ENCODE data around the gene BBX.
"Not testable (repeated sequence)": the region's sequence is repeated elsewhere in the genome, so short reads cannot be mapped to it uniquely, and the experiment has no call there.

The BBX gene

DNA sequence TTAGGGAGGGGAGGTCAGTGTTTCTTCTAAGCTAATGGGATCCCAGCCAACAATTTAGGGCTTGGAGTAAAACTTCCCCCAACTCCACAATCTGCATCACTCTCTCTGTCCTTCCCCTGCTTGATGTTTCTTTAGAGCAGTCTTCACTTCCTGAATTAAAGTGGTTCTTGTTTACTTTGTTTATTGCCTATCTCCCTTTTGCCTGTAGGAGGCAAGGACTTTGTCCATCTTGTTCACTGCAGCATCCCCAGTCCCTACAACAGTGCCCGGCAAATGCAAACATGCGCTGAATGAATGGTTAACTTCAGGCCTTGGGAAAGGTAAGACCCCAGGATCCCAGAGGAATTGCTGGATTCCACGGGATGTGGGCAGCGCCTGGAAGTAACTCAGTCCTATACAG is 312.2 kb downstream of the BBX start:
- H3K4me3 ChIP-seq (ENCODE audit: extremely low read depth, insufficient read depth, low read length, poor library complexity, severe bottlenecking); H3K36me3 ChIP-seq (ENCODE audit: control insufficient read depth, insufficient read depth, low read length); H3K4me1 ChIP-seq (ENCODE audit: control insufficient read depth, insufficient read depth, low read length, poor library complexity, severe bottlenecking); H3K9me3 ChIP-seq (ENCODE audit: control insufficient read depth, low read length); H3K27ac ChIP-seq (ENCODE audit: low read depth, low read length, severe bottlenecking): not testable (repeated sequence)
- no CpG with 5 or more reads among the region's 4 CpGs for WGBS, 2 experiments (ENCODE audit: insufficient coverage in 2 of 2)

DNA sequence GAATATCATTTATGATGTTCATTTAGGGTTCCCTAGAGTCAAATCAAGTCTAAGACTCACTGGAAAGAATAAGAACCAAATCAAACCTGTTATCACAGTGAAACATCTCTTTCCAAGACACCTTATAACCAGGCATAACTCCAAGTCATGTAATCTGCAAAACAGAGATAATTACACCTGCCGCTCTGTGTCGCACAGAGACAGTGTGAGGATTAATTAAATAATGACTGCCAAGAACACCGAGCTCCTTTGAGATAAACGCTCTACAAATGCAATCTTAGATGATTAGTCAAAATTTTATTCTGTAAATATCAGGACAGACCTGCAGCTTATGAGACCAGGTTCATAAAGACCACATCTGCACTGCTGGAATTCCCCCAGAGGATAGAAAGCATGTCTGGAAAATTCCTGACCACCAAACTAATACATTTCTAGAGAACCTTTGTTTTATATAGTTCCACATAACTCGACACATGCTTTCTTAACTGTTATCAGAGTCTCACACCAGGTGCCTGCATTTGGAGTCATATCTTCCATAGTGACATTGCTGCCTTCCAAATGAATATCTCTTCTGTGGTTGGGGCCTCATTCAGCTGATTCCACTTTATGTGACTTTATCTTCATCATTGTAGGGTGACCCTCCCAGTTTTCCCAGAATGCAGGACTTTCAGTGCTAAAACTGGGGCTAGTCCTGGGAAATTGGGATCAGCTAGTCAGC is 315.3 kb downstream of the BBX start:
- Histone ChIP-seq H3K4me3 (ENCODE audit: extremely low read depth, insufficient read depth, low read length, poor library complexity, severe bottlenecking) (no peak overlapping the region), H3K4me1 (ENCODE audit: control insufficient read depth, insufficient read depth, low read length, poor library complexity, severe bottlenecking) (no peaks in the 10 kb centered on the region), H3K27ac (ENCODE audit: low read depth, low read length, severe bottlenecking) (no peak overlapping the region), H3K36me3 (ENCODE audit: control insufficient read depth, insufficient read depth, low read length) (no peaks in the 10 kb centered on the region), H3K9me3 (ENCODE audit: control insufficient read depth, low read length) (no peaks in the 10 kb centered on the region)
- WGBS, 2 experiments (ENCODE audit: insufficient coverage in 2 of 2) = 57 to 93% methylated on average over 1 to 4 of the region's 5 CpGs

DNA sequence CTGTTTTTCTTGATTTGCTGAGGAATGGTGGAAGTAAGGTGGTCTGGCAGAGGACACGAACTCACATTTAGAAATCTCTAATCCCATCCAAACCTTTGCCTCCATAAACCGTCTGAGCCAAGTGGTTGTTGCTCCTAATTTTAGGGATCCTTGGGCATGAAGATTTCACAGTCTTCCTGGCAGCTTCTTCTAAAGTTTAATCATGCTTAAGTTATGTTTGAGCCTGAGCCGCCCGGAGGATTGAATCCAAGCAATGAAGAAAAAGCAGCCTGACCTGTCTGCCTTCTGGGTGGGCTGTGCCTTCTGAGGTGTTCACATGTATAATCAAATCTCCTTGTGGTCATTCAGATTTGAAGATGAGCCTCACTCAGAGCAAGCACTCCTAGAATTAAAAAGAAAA is 319.1 kb downstream of the BBX start:
- whole genome bisulfite sequencing, 2 experiments (ENCODE audit: insufficient coverage in 2 of 2) = 94% methylated on average over 2 of the region's 4 CpGs; no CpG with 5 or more reads in 1 of the 2 experiments
- Histone ChIP-seq H3K4me1 (ENCODE audit: control insufficient read depth, insufficient read depth, low read length, poor library complexity, severe bottlenecking) (no peaks in the 10 kb centered on the region), H3K4me3 (ENCODE audit: extremely low read depth, insufficient read depth, low read length, poor library complexity, severe bottlenecking) (no peak overlapping the region), H3K9me3 (ENCODE audit: control insufficient read depth, low read length) (no peaks in the 10 kb centered on the region), H3K27ac (ENCODE audit: low read depth, low read length, severe bottlenecking) (no peak overlapping the region), H3K36me3 (ENCODE audit: control insufficient read depth, insufficient read depth, low read length) (no peaks in the 10 kb centered on the region)

DNA sequence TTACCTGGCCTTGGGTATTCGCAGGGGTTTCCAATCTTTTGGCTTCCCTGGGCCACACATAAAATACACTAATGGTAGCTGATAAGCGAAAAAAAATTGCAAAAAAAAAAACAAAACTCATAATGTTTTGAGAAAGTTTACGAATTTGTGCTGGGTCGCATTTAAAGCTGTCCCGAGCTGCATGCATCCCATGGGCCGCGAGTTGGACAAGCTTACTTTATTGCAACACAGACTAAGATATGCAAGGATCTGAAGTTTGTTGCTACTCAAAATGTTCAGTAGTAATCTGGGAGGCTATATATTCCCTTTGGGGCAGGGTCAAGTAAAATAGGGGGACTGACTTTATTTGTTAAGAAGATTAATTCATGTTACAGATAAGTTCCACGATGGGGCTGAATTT is 320.2 kb downstream of the BBX start:
- 91 to 100% methylated on average over 2 to 7 of the region's 8 CpGs for WGBS, 2 experiments (ENCODE audit: insufficient coverage in 2 of 2)
- no peaks in the 10 kb centered on the region for H3K9me3 ChIP-seq (ENCODE audit: control insufficient read depth, low read length)
- no peaks in the 10 kb centered on the region for H3K36me3 ChIP-seq (ENCODE audit: control insufficient read depth, insufficient read depth, low read length)
- H3K27ac ChIP-seq (ENCODE audit: low read depth, low read length, severe bottlenecking) = no peak overlapping the region
- H3K4me1 ChIP-seq (ENCODE audit: control insufficient read depth, insufficient read depth, low read length, poor library complexity, severe bottlenecking) = no peaks in the 10 kb centered on the region
- H3K4me3 ChIP-seq (ENCODE audit: extremely low read depth, insufficient read depth, low read length, poor library complexity, severe bottlenecking) = no peak overlapping the region

DNA sequence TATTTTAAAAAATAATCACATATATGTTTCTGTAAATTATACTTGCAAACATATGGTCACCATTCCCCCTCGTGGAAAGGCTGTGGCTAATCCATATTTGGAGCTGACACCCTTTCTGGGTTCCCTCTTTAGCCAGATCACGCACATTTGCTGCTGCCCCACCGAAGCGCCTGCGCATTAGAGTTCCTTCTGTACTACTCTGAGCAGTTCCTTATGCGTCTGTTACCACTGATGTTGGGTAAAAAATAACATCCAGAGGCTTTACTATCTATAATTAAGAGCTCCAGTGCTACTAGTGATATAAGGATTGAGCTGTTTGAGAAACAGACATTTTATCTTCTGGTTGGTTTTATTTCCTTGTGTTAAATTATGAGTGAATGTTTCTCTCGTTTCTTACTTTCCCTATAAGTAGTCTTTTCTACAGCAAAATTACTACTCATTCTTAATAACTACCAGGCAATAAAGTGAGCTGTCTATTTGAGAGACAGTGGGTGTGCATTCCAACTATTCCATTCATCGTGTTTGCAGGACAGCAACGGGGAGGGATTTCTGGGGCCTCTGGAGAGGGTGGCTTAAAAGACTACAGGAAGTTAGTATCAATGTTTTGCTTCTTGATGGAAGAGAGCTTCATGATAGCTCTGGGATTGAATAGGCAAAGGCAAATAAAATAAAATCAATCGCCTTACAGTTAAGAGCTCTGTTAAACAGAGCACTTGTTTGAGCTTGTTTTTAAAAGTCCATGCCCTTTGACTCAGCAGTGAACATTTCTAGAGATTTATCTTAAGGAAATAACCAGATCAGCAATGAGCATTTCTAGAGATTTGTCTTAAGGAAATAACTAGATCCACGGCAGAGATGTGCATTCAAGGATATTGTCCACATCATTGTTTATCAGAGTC is 322.9 kb downstream of the BBX start:
- H3K27ac ChIP-seq (ENCODE audit: low read depth, low read length, severe bottlenecking) = no peak overlapping the region
- no peaks in the 10 kb centered on the region for H3K4me1 ChIP-seq (ENCODE audit: control insufficient read depth, insufficient read depth, low read length, poor library complexity, severe bottlenecking)
- H3K4me3 ChIP-seq (ENCODE audit: extremely low read depth, insufficient read depth, low read length, poor library complexity, severe bottlenecking) = no peak overlapping the region
- no peaks in the 10 kb centered on the region for H3K9me3 ChIP-seq (ENCODE audit: control insufficient read depth, low read length)
- 81 to 88% methylated on average over 6 to 8 of the region's 11 CpGs for WGBS, 2 experiments (ENCODE audit: insufficient coverage in 2 of 2)
- no peaks in the 10 kb centered on the region for H3K36me3 ChIP-seq (ENCODE audit: control insufficient read depth, insufficient read depth, low read length)

DNA sequence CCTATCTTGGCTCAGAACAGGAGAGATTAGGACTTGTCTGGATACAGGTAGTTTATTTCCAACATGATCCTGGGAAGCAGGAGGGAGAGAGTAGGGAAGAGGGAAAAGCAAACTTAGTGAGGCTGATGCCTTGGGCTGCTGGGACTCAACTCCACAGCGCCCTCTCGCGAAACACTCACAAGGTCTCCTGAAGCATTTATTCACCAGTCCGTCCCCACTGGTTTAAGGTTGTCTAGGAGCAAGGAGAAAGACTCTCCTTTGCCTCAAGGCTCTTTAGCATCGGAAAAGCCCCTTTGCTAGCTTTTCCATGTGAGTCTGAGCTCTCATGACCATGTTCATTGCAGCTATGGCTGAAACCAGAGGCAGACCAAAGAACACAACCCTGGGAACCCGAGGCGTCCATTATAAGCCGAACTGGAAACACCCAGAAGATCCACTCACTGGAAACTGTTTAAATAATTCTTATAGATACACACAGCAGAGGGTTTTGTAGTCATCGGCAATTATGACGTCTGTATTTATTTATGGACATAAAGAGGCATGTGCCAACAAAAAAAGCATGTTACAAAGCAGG is 323.6 kb downstream of the BBX start:
- H3K4me1 ChIP-seq (ENCODE audit: control insufficient read depth, insufficient read depth, low read length, poor library complexity, severe bottlenecking) = no peaks in the 10 kb centered on the region
- WGBS, 2 experiments (ENCODE audit: insufficient coverage in 2 of 2) = 33 to 67% methylated on average over 1 to 3 of the region's 10 CpGs
- H3K36me3 ChIP-seq (ENCODE audit: control insufficient read depth, insufficient read depth, low read length) = no peaks in the 10 kb centered on the region
- no peak overlapping the region for H3K4me3 ChIP-seq (ENCODE audit: extremely low read depth, insufficient read depth, low read length, poor library complexity, severe bottlenecking)
- no peak overlapping the region for H3K27ac ChIP-seq (ENCODE audit: low read depth, low read length, severe bottlenecking)
- H3K9me3 ChIP-seq (ENCODE audit: control insufficient read depth, low read length) = no peaks in the 10 kb centered on the region

DNA sequence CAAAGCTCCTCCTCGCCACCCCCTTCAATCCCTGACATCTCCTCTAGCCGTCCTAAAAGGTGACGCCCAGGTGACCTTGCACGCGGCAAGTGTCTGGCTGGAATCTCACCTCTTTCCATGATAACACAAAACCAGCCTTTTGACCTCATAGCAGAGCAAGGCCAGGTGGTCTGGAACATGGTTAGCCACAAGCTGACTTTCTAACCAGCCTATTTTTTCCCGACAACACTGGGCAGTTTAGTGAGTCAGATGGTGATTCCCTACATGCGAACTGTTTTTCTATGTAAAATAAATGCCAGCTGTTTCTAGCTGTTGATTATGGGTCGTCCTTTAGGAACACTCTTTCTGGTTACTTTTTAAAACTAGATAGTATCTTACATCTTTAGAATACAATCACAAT is 325.0 kb downstream of the BBX start:
- H3K27ac ChIP-seq (ENCODE audit: low read depth, low read length, severe bottlenecking) = no peak overlapping the region
- no peaks in the 10 kb centered on the region for H3K36me3 ChIP-seq (ENCODE audit: control insufficient read depth, insufficient read depth, low read length)
- no peak overlapping the region for H3K4me3 ChIP-seq (ENCODE audit: extremely low read depth, insufficient read depth, low read length, poor library complexity, severe bottlenecking)
- WGBS, 2 experiments (ENCODE audit: insufficient coverage in 2 of 2) = 95 to 96% methylated on average over 4 to 5 of the region's 8 CpGs
- H3K4me1 ChIP-seq (ENCODE audit: control insufficient read depth, insufficient read depth, low read length, poor library complexity, severe bottlenecking) = no peaks in the 10 kb centered on the region
- no peaks in the 10 kb centered on the region for H3K9me3 ChIP-seq (ENCODE audit: control insufficient read depth, low read length)

DNA sequence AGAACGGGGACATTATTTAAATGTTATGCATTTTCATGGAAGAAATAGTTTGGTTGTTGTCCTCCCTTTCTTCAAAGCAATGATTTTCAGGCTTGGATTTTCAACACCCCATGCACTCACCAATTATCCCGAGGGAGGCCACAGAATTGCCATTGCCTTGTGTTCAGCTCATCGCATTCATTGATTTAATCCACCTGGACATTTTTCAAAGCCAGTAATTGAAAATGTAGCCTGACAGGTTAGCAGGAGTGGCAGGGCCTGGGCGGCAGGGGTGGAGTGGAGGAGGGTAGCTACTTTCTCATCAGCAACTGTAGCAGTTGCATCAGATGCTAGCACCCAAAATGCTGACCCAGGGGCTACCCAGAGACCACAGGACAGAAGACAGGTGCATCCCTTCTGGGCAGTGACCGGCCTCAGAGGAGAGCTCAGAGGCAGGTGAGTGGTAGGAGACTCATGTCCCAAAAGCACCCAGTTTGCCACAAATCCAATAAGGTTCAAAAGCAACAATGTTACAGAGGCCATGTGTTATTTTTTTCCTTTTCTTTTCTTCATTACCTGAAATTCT is 325.7 kb downstream of the BBX start:
- Histone ChIP-seq H3K4me1 (ENCODE audit: control insufficient read depth, insufficient read depth, low read length, poor library complexity, severe bottlenecking) (no peaks in the 10 kb centered on the region), H3K9me3 (ENCODE audit: control insufficient read depth, low read length) (no peaks in the 10 kb centered on the region), H3K4me3 (ENCODE audit: extremely low read depth, insufficient read depth, low read length, poor library complexity, severe bottlenecking) (no peak overlapping the region), H3K36me3 (ENCODE audit: control insufficient read depth, insufficient read depth, low read length) (no peaks in the 10 kb centered on the region), H3K27ac (ENCODE audit: low read depth, low read length, severe bottlenecking) (no peak overlapping the region)
- WGBS, 2 experiments (ENCODE audit: insufficient coverage in 2 of 2) = 85 to 92% methylated on average over 4 to 5 of the region's 5 CpGs

DNA sequence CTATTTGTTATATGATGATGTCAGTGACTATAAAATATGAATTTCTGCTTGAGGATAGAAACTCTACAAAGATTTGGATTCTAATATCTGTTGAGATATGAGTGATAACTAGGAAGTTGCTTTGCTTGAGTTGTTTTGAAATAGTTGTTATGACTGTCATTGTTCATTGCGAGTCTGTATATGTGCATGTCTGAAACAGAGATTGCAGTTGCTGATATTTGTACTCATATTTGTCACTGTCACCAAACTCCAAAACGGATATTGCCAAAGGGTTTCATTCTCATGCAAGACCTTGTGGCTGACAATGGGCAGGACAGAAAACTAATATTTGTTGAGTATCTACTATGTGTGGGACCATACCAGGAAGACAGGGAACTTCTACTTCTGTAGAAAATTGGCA is 327.9 kb downstream of the BBX start:
- Histone ChIP-seq H3K27ac (ENCODE audit: low read depth, low read length, severe bottlenecking) (no peak overlapping the region), H3K36me3 (ENCODE audit: control insufficient read depth, insufficient read depth, low read length) (no peaks in the 10 kb centered on the region), H3K9me3 (ENCODE audit: control insufficient read depth, low read length) (no peaks in the 10 kb centered on the region), H3K4me3 (ENCODE audit: extremely low read depth, insufficient read depth, low read length, poor library complexity, severe bottlenecking) (no peak overlapping the region), H3K4me1 (ENCODE audit: control insufficient read depth, insufficient read depth, low read length, poor library complexity, severe bottlenecking) (no peaks in the 10 kb centered on the region)
- 90 to 100% methylated on average over 2 of the region's 2 CpGs for WGBS, 2 experiments (ENCODE audit: insufficient coverage in 2 of 2)

DNA sequence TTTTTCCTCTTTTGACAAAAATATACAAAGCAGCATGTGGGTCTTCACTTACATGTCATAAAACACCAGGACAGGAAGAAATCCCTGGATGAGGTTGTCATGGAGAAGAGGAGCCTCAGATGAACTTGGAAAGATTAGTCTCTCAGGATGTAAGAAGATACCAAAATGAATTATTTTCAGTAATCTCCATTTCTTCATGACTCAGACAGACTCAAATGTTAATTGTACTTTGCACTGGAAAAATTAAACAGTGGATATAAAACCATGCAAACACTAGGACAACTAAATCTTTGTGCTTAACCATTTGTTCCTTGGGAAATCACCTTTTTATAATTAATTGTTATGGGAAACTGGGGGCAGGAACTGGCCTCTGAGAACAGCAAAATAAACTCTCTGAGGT is 331.1 kb downstream of the BBX start:
- H3K9me3 ChIP-seq (ENCODE audit: control insufficient read depth, low read length) = no peaks in the 10 kb centered on the region
- H3K4me3 ChIP-seq (ENCODE audit: extremely low read depth, insufficient read depth, low read length, poor library complexity, severe bottlenecking) = no peak overlapping the region
- no peaks in the 10 kb centered on the region for H3K4me1 ChIP-seq (ENCODE audit: control insufficient read depth, insufficient read depth, low read length, poor library complexity, severe bottlenecking)
- no peak overlapping the region for H3K27ac ChIP-seq (ENCODE audit: low read depth, low read length, severe bottlenecking)
- no peaks in the 10 kb centered on the region for H3K36me3 ChIP-seq (ENCODE audit: control insufficient read depth, insufficient read depth, low read length)
